Colonic mucosa (tissue), 4 donors: ENCODE data around the gene CDH4. TPM values are rescaled to one million over a fixed set of nuclear protein-coding genes. Genes with fewer than 3 reads are reported as not detected.

Source experiments
- DNase-seq: peaks from one replicate; pipeline ENCODE4 v3.0.0-alpha.2; 2020
- H3K27ac ChIP-seq: fragments of 200-600 bp; one replicate; pipeline ENCODE4 v1.8.0; 2021
- H3K27me3 ChIP-seq: fragments of 200-600 bp; one replicate; pipeline ENCODE4 v1.8.0; 2021
- H3K36me3 ChIP-seq: fragments of 200-600 bp; one replicate; pipeline ENCODE4 v1.8.0; 2021
- H3K4me1 ChIP-seq: fragments of 200-600 bp; one replicate; pipeline ENCODE4 v1.8.0; 2021; ENCODE audit warnings: mild to moderate bottlenecking
- H3K4me3 ChIP-seq: fragments of 200-600 bp; one replicate; pipeline ENCODE4 v1.8.0; 2021
- H3K9ac ChIP-seq, 2 donors: one replicate each; pipeline ENCODE4 v1.7.0; 2013; ENCODE audit warnings: control low read depth in 2 of 2, low read depth in 2 of 2, low read length in 2 of 2
- H3K9me3 ChIP-seq: fragments of 200-600 bp; one replicate; pipeline ENCODE4 v1.8.0; 2021
- intact Hi-C: fragments of 100-400 bp; cut with DNase I; formaldehyde crosslinking; loops from one replicate; pipeline ENCODE4 v1.14.1; 2022
- total RNA-seq, 2 donors: library from RNA; stranded (reverse); fragmentation: NEBNext Ultra II Directional in 1 of 2; extraction: Animal tissue kit (Norgen Biotek cat#: 25700) in 1 of 2; gene quantifications; one replicate each; pipeline ENCODE4 v1.2.1, GENCODE V29; 2021
- TF ChIP-seq, protein P1 (sequence below): fragments of 200-600 bp; IDR thresholded peaks from one replicate; pipeline ENCODE4 v1.8.0; 2022; ENCODE audit warnings: antibody characterized with exemption, mild to moderate bottlenecking
- donor health status: healthy.
- donor health status: DM: no; HTN: no; CAD: no.
- donor health status: DM: no; HTN: no; CAD: no.

The CDH4 gene
- total RNA-seq, 2 donors from 2014 or later = 0.08 TPM; not detected in 1

DNA sequence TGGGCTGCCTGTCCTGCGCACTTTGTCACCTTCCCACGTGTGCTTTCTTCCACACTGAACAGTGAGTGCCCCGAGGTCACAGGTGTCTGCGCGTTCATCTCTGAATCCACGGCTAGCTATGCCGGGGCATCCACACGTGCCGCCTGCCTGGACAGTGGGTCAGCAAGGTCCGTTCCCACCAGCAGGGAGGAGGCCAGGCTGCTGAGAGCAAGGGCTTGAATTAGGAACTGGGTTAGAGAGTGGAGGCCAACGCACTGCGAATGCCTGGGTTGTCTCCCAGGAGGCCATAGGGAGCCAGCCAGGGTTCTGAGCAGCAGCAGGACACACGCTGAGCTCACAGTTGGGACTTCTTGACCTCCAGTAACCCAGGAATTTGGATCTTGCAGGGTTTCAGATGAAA lies 565.5 kb downstream of the CDH4 start:
- intact Hi-C loops = no loop called here
- TF ChIP-seq, protein P1, sequence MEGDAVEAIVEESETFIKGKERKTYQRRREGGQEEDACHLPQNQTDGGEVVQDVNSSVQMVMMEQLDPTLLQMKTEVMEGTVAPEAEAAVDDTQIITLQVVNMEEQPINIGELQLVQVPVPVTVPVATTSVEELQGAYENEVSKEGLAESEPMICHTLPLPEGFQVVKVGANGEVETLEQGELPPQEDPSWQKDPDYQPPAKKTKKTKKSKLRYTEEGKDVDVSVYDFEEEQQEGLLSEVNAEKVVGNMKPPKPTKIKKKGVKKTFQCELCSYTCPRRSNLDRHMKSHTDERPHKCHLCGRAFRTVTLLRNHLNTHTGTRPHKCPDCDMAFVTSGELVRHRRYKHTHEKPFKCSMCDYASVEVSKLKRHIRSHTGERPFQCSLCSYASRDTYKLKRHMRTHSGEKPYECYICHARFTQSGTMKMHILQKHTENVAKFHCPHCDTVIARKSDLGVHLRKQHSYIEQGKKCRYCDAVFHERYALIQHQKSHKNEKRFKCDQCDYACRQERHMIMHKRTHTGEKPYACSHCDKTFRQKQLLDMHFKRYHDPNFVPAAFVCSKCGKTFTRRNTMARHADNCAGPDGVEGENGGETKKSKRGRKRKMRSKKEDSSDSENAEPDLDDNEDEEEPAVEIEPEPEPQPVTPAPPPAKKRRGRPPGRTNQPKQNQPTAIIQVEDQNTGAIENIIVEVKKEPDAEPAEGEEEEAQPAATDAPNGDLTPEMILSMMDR = no peak
- Histone ChIP-seq H3K9ac (no peak overlapping the region), H3K36me3 (no peaks in the 10 kb centered on the region), H3K4me1 (no peaks in the 10 kb centered on the region), H3K27me3 (no peaks in the 10 kb centered on the region), H3K4me3 (no peak overlapping the region), H3K27ac (no peak overlapping the region), H3K9me3 (no peaks in the 10 kb centered on the region)
- DNase-seq = no peak

DNA sequence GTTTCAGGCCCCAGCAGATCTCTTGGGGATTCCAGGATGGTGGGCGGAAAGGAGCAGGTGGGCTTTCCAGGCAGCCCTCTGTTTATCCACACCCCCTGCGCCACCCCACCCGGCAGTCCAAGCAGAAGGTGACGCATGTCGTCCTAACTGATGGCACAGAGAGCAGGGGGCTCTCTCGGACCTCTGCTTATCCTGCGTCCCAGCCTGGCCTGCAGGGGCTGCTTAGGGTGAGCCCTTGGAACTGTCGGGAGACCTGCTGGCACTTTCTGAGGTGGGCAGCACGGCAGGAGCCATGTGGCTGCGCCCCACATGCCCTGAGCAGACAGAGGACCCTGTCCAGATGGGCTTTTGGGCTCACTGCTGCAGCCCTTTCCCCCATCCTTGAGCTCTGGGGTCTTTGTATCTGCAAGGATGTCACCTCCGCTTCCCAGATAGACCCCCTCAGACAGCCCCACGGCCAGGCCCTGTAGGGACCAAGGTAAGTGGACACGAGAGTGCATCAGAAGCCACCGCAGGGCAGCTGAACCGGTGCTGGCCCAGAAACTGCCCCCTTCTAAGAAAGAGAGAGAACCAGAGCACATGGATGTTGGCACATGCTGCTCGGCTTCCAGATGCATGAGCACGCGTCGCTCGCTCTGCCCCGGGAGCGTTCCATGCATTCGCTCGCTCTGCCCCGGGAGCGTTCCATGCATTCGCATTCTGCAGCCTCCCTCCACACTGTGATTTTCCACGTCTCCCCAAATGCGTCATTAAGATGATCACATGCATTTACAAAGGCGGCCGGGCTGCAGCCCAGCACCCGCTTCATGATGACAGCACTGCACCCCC lies 566.9 kb downstream of the CDH4 start:
- DNase-seq = no peak
- no peaks in the 10 kb centered on the region for H3K4me1 ChIP-seq
- H3K9ac ChIP-seq = no peak overlapping the region
- no peaks in the 10 kb centered on the region for H3K27me3 ChIP-seq
- TF ChIP-seq, protein P1 = no peak
- H3K36me3 ChIP-seq = no peaks in the 10 kb centered on the region
- H3K4me3 ChIP-seq = no peak overlapping the region
- H3K27ac ChIP-seq = no peak overlapping the region
- intact Hi-C loops = no loop called here
- H3K9me3 ChIP-seq = no peaks in the 10 kb centered on the region

DNA sequence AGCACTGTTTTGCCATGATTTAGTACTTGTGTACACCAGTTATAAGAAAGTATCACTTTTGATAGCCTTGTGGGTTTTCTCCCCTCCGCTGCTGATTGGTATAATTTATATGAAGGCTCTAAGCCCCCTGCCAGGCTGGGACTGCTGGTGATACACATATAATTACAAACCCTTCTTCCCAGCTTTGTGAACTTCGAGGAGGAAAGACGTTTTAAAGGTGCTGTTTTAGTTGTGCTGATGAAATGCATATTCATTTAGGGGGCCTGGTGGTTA lies 567.4 kb downstream of the CDH4 start:
- TF ChIP-seq, protein P1 = no peak
- DNase-seq = no peak
- Histone ChIP-seq H3K9me3 (no peaks in the 10 kb centered on the region), H3K4me3 (no peak overlapping the region), H3K27ac (no peak overlapping the region), H3K27me3 (no peaks in the 10 kb centered on the region), H3K4me1 (no peaks in the 10 kb centered on the region), H3K9ac (no peak overlapping the region), H3K36me3 (no peaks in the 10 kb centered on the region)
- intact Hi-C loops = no loop called here

DNA sequence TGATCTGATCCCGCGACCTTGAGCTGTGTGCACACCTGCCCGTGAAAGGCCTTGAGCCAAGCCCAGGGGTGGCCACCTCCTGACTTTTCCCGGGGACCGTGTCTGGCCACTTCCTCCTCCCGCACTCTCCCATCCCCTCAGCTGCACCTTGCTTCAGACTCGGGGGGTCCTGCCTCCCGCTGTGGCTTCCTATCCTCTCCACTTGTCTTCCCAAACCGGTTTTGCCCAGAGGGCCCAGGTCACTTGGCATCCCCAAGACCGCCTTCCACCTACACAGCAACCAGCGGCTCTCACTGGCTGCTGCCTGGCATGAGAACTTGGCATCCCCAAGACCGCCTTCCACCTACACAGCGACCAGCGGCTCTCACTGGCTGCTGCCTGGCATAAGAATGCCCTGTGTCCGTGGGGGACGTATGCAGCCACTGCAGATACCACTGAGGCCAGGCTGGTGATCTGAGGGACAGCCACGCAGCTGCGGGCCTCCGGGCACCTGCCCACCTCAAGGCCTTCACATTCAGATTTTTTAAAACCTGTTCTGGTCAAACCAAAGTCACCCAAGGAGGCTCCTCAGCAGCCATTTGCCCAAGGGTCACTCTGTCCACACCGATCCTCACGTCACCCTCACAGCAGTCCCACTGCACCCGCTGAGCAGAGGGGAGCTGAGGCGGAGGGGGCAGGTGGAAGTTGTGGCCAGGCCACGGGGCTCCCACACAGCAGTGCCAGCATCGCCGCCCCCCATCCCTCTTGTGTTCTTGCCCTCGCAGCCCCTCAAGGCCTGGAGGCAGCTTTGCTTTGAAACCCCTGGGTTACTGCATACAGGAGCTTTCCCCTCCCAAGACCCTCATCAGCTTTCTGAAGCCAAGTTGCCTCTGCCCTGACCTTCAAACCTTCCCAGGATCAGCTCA lies 568.1 kb downstream of the CDH4 start:
- no peaks in the 10 kb centered on the region for H3K4me1 ChIP-seq
- TF ChIP-seq, protein P1 = no peak
- H3K27ac ChIP-seq = no peak overlapping the region
- H3K9ac ChIP-seq = no peak overlapping the region
- H3K4me3 ChIP-seq = no peak overlapping the region
- no peaks in the 10 kb centered on the region for H3K27me3 ChIP-seq
- intact Hi-C loops = no loop called here
- no peaks in the 10 kb centered on the region for H3K36me3 ChIP-seq
- DNase-seq = no peak
- no peaks in the 10 kb centered on the region for H3K9me3 ChIP-seq

DNA sequence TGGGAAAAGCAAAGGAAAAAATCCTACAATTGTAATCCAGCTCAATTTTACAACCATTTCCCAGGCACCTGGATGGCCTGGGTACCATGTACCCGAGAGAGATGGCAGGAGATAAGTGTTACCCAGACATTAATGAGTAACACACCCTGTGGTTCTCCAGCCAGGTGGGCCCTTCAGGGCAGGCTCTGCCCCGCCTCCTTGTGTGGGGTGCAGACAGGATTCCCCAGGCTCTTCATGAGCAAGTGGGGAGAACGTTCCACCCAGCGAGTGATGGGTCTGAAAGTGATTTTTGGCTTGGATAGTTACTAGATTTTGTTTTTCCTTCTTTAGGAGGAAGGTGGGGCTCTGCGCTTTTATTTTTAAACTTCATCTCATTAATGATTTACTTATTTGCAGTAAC lies 569.7 kb downstream of the CDH4 start:
- H3K27ac ChIP-seq = no peak overlapping the region
- H3K9me3 ChIP-seq = no peaks in the 10 kb centered on the region
- no peaks in the 10 kb centered on the region for H3K4me1 ChIP-seq
- no peak for DNase-seq
- H3K27me3 ChIP-seq = no peaks in the 10 kb centered on the region
- intact Hi-C loops = no loop called here
- no peaks in the 10 kb centered on the region for H3K36me3 ChIP-seq
- no peak overlapping the region for H3K9ac ChIP-seq
- no peak overlapping the region for H3K4me3 ChIP-seq
- TF ChIP-seq, protein P1 = no peak
